Measurements from ENCODE around the gene NTMT1.

Gene NTMT1

GRCh38 chr9:129667850-129668249, 41.9 kb downstream of the NTMT1 start:
- Histone ChIP-seq H3F3A (ENCODE audit: low read depth) (no peaks in the 10 kb centered on the region), H3K27me3 (ENCODE audit: insufficient read depth, low read length, poor library complexity, severe bottlenecking) (no peaks in the 10 kb centered on the region), H3K9me2 (replicated peaks; ENCODE audit: low read depth, low read length) (no peaks in the 10 kb centered on the region), H3K4me1 (ENCODE audit: insufficient read depth, low read length, poor library complexity, severe bottlenecking) (no peaks in the 10 kb centered on the region), H4K20me1 (ENCODE audit: insufficient read depth, low read length, poor library complexity, severe bottlenecking) (no peaks in the 10 kb centered on the region), H3K9ac (ENCODE audit: low read depth, low read length, poor library complexity, severe bottlenecking) (no peak overlapping the region), H3K79me2 (ENCODE audit: insufficient read depth, low read length) (no peaks in the 10 kb centered on the region), H2AFZ (ENCODE audit: low read length) (no peak overlapping the region), H3K4me3 (ENCODE audit: low read length, poor library complexity, severe bottlenecking) (no peak overlapping the region), H3K9me3 (ENCODE audit: insufficient read depth, low read depth, low read length) (no peaks in the 10 kb centered on the region), H3K36me3 (ENCODE audit: insufficient read depth, low read length) (no peaks in the 10 kb centered on the region), H3K4me2 (ENCODE audit: low read depth, low read length, poor library complexity, severe bottlenecking) (no peak overlapping the region)
- no peak for TF ChIP-seq EZH2phosphoT487 (IDR thresholded peaks at IDR 0.05; ENCODE audit: borderline replicate concordance)
- TF ChIP-seq CTCF (conservative IDR thresholded peaks at IDR 0.05; ENCODE audit: low read length), result no peak

- Histone ChIP-seq H3K9me3 (ENCODE audit: insufficient read depth, low read depth, low read length) (no peaks in the 10 kb centered on the region), H3K9ac (ENCODE audit: low read depth, low read length, poor library complexity, severe bottlenecking) (no peak overlapping the region), H4K20me1 (ENCODE audit: insufficient read depth, low read length, poor library complexity, severe bottlenecking) (no peaks in the 10 kb centered on the region), H3K4me2 (ENCODE audit: low read depth, low read length, poor library complexity, severe bottlenecking) (no peak overlapping the region), H3K4me3 (ENCODE audit: low read length, poor library complexity, severe bottlenecking) (no peak overlapping the region), H3F3A (ENCODE audit: low read depth) (no peaks in the 10 kb centered on the region), H3K27me3 (ENCODE audit: insufficient read depth, low read length, poor library complexity, severe bottlenecking) (no peaks in the 10 kb centered on the region), H2AFZ (ENCODE audit: low read length) (no peak overlapping the region), H3K79me2 (ENCODE audit: insufficient read depth, low read length) (no peaks in the 10 kb centered on the region), H3K9me2 (replicated peaks; ENCODE audit: low read depth, low read length) (no peaks in the 10 kb centered on the region), H3K4me1 (ENCODE audit: insufficient read depth, low read length, poor library complexity, severe bottlenecking) (no peaks in the 10 kb centered on the region), H3K36me3 (ENCODE audit: insufficient read depth, low read length) (no peaks in the 10 kb centered on the region)
- TF ChIP-seq EZH2phosphoT487 (IDR thresholded peaks at IDR 0.05; ENCODE audit: borderline replicate concordance) (no peak), CTCF (conservative IDR thresholded peaks at IDR 0.05; ENCODE audit: low read length) (no peak)
Observed at GRCh38 chr9:129669141-129669718, 43.3 kb downstream of the NTMT1 start.

- H3K4me3 ChIP-seq (ENCODE audit: low read length, poor library complexity, severe bottlenecking), result no peak overlapping the region
- H3K9ac ChIP-seq (ENCODE audit: low read depth, low read length, poor library complexity, severe bottlenecking), result no peak overlapping the region
- no peaks in the 10 kb centered on the region for H3K4me1 ChIP-seq (ENCODE audit: insufficient read depth, low read length, poor library complexity, severe bottlenecking)
- no peak overlapping the region for H2AFZ ChIP-seq (ENCODE audit: low read length)
- no peaks in the 10 kb centered on the region for H3K79me2 ChIP-seq (ENCODE audit: insufficient read depth, low read length)
- no peaks in the 10 kb centered on the region for H4K20me1 ChIP-seq (ENCODE audit: insufficient read depth, low read length, poor library complexity, severe bottlenecking)
- no peaks in the 10 kb centered on the region for H3F3A ChIP-seq (ENCODE audit: low read depth)
- H3K9me2 ChIP-seq (replicated peaks; ENCODE audit: low read depth, low read length), result no peaks in the 10 kb centered on the region
- no peaks in the 10 kb centered on the region for H3K9me3 ChIP-seq (ENCODE audit: insufficient read depth, low read depth, low read length)
- H3K36me3 ChIP-seq (ENCODE audit: insufficient read depth, low read length), result no peaks in the 10 kb centered on the region
- no peak for TF ChIP-seq CTCF (conservative IDR thresholded peaks at IDR 0.05; ENCODE audit: low read length)
- TF ChIP-seq EZH2phosphoT487 (IDR thresholded peaks at IDR 0.05; ENCODE audit: borderline replicate concordance), result no peak
- H3K27me3 ChIP-seq (ENCODE audit: insufficient read depth, low read length, poor library complexity, severe bottlenecking), result no peaks in the 10 kb centered on the region
- no peak overlapping the region for H3K4me2 ChIP-seq (ENCODE audit: low read depth, low read length, poor library complexity, severe bottlenecking)
Observed at GRCh38 chr9:129669946-129670345, 44.0 kb downstream of the NTMT1 start.

Measured in Loucy (cell line).